HepG2 (cell line): ENCODE measurements around the gene ATP6V1D. TPM values are rescaled to one million over a fixed set of nuclear protein-coding genes. Genes with fewer than 3 reads are reported as not detected.

Experiments
- ATF4 ChIP-seq, 2 experiments: fragments of 450-650 bp in 1 of 2; sonication (generic) in 1 of 2; formaldehyde crosslinking; IDR thresholded peaks; 2 replicates each; pipeline versions ENCODE4 v1.5.0 to v1.8.0; 2020 to 2022; ENCODE audit warnings: mild to moderate bottlenecking in 1 of 2, missing genetic modification reagents in 1 of 2
- CBX1 ChIP-seq: IDR thresholded peaks from one replicate; pipeline ENCODE4 v1.6.1; 2016; ENCODE audit warnings: antibody characterized with exemption, low read depth
- ELF4 ChIP-seq: sonication (generic); formaldehyde crosslinking; IDR thresholded peaks from 2 replicates; pipeline ENCODE4 v1.5.0; 2020; ENCODE audit warnings: missing genetic modification reagents, mild to moderate bottlenecking, moderate library complexity, borderline replicate concordance
- FOXO1 ChIP-seq: sonication (generic); formaldehyde crosslinking; IDR thresholded peaks from 2 replicates; pipeline ENCODE4 v1.4.0; 2020; ENCODE audit warnings: missing genetic modification reagents
- HNF1B ChIP-seq: sonication (generic); formaldehyde crosslinking; IDR thresholded peaks from 2 replicates; pipeline ENCODE4 v1.5.1; 2020; ENCODE audit warnings: mild to moderate bottlenecking, moderate library complexity, missing genetic modification reagents
- RARG ChIP-seq: sonication (generic); formaldehyde crosslinking; IDR thresholded peaks from 2 replicates; pipeline ENCODE4 v1.4.0; 2020; ENCODE audit warnings: low read depth, mild to moderate bottlenecking, missing genetic modification reagents
- SRY ChIP-seq: sonication (generic); formaldehyde crosslinking; IDR thresholded peaks from 2 replicates; pipeline ENCODE4 v1.8.0; 2022; ENCODE audit warnings: mild to moderate bottlenecking, missing genetic modification reagents
- TERF1 ChIP-seq: sonication (generic); formaldehyde crosslinking; IDR thresholded peaks from 2 replicates; pipeline ENCODE4 v1.8.0; 2022; ENCODE audit warnings: mild to moderate bottlenecking, missing genetic modification reagents, moderate library complexity
- TGIF2 ChIP-seq: IDR thresholded peaks from 2 replicates; pipeline ENCODE4 v1.6.1; 2016; ENCODE audit warnings: control low read depth, missing compliant biosample characterization
- ZNF607 ChIP-seq: sonication (generic); formaldehyde crosslinking; IDR thresholded peaks from 2 replicates; pipeline ENCODE4 v1.5.1; 2020; ENCODE audit warnings: missing genetic modification reagents, mild to moderate bottlenecking, borderline replicate concordance
- polyA plus RNA-seq, 8 experiments: library from polyadenylated mRNA; depleted of rRNA in 3 of 8; stranded (reverse) in 7 of 8; unstranded in 1 of 8; fragments of >200 nt; fragmentation: Illumina TruSeq in 4 of 8; extraction: Trizol in 4 of 8; gene quantifications; 2 replicates each; pipeline versions ENCODE4 v1.2.1 to v1.2.3, GENCODE V29; 2011 to 2016; ENCODE audit warnings: low read depth in 4 of 8, missing spikeins in 1 of 8, mixed read lengths in 1 of 8; ENCODE audit not compliant: insufficient read depth in 1 of 8
- total RNA-seq, 5 experiments: library from RNA; depleted of rRNA; stranded (reverse); fragments of >200 nt; fragmentation: Illumina TruSeq; extraction: Trizol; gene quantifications; 2 replicates each; pipeline ENCODE4 v1.2.3, GENCODE V29; 2016; ENCODE audit warnings: low read depth in 1 of 5
- TF ChIP-seq, protein P1 (sequence below), 2 experiments: fragments of 450-650 bp in 1 of 2; sonication (generic) in 1 of 2; formaldehyde crosslinking in 1 of 2; IDR thresholded peaks; 2 replicates each; pipeline versions ENCODE4 v1.6.1 to v1.8.0; 2016 to 2022; ENCODE audit warnings: antibody characterized with exemption in 1 of 2, mild to moderate bottlenecking in 1 of 2, missing genetic modification reagents in 1 of 2
- TF ChIP-seq, protein P2 (sequence below): IDR thresholded peaks from 2 replicates; pipeline ENCODE4 v1.6.1; 2016; ENCODE audit warnings: low read depth

ATP6V1D gene
- total and polyA plus RNA-seq, 2 of the 13 experiments (the other 11 are each of a cell fraction or from before 2014, with no cell fraction given): 16.8 to 53.9 TPM

GRCh38 chr14:67359775-67360469 is at the start of gene ATP6V1D, which contains the start of gene EIF2S1 (continued):
- TF ChIP-seq HNF1B (CRISPR knock-in tag) (peak; percentile 94), TERF1 (no peak), RARG (CRISPR knock-in tag) (no peak), FOXO1 (CRISPR knock-in tag) (peak; percentile 59), SRY (CRISPR knock-in tag) (no peak), ATF4 (CRISPR knock-in tag; IDR thresholded peaks at IDR 0.05) (no peak), ZNF607 (CRISPR knock-in tag) (peak; percentile 73; the same call in 1 of the 2 replicates), ELF4 (CRISPR knock-in tag) (peak; percentile 95), CBX1 (no peak), TGIF2 (CRISPR knock-in tag) (peak; percentile 99)
- TF ChIP-seq, protein P1, sequence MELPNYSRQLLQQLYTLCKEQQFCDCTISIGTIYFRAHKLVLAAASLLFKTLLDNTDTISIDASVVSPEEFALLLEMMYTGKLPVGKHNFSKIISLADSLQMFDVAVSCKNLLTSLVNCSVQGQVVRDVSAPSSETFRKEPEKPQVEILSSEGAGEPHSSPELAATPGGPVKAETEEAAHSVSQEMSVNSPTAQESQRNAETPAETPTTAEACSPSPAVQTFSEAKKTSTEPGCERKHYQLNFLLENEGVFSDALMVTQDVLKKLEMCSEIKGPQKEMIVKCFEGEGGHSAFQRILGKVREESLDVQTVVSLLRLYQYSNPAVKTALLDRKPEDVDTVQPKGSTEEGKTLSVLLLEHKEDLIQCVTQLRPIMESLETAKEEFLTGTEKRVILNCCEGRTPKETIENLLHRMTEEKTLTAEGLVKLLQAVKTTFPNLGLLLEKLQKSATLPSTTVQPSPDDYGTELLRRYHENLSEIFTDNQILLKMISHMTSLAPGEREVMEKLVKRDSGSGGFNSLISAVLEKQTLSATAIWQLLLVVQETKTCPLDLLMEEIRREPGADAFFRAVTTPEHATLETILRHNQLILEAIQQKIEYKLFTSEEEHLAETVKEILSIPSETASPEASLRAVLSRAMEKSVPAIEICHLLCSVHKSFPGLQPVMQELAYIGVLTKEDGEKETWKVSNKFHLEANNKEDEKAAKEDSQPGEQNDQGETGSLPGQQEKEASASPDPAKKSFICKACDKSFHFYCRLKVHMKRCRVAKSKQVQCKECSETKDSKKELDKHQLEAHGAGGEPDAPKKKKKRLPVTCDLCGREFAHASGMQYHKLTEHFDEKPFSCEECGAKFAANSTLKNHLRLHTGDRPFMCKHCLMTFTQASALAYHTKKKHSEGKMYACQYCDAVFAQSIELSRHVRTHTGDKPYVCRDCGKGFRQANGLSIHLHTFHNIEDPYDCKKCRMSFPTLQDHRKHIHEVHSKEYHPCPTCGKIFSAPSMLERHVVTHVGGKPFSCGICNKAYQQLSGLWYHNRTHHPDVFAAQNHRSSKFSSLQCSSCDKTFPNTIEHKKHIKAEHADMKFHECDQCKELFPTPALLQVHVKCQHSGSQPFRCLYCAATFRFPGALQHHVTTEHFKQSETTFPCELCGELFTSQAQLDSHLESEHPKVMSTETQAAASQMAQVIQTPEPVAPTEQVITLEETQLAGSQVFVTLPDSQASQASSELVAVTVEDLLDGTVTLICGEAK (IDR thresholded peaks at IDR 0.05): peak; percentile 94
- TF ChIP-seq, protein P1 (CRISPR knock-in tag; IDR thresholded peaks at IDR 0.05): peak; percentile 87
- TF ChIP-seq, protein P2, sequence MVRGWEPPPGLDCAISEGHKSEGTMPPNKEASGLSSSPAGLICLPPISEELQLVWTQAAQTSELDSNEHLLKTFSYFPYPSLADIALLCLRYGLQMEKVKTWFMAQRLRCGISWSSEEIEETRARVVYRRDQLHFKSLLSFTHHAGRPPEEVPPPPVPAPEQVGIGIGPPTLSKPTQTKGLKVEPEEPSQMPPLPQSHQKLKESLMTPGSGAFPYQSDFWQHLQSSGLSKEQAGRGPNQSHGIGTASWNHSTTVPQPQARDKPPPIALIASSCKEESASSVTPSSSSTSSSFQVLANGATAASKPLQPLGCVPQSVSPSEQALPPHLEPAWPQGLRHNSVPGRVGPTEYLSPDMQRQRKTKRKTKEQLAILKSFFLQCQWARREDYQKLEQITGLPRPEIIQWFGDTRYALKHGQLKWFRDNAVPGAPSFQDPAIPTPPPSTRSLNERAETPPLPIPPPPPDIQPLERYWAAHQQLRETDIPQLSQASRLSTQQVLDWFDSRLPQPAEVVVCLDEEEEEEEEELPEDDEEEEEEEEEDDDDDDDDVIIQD (CRISPR knock-in tag): 0 out of 2 replicates have a peak, but pooled peaks have one; percentile 51
